ENCODE results near the gene PROK1. TPM values are rescaled to one million over a fixed set of nuclear protein-coding genes. Genes with fewer than 3 reads are reported as not detected.

PROK1 gene
- total RNA-seq, 2 experiments from 2014 or later = not detected

- H3K36me3 Mint-ChIP-seq (ENCODE audit: low read depth) = no peaks in the 10 kb centered on the region
- H3K27me3 Mint-ChIP-seq = peaks cover 3% of the 10 kb centered on the region
- TF ChIP-seq CTCF (IDR thresholded peaks at IDR 0.05) = no peak
- intact Hi-C loops (cut with micrococcal nuclease) = no loop called here
- ATAC-seq (no peak), DNase-seq (no peak)
- H3K4me1 Mint-ChIP-seq (ENCODE audit: low read depth) = no peaks in the 10 kb centered on the region
- H3K27ac Mint-ChIP-seq = no peak overlapping the region
- no peak overlapping the region for H3K4me3 Mint-ChIP-seq
- ChIA-PET CTCF (no interaction called here), POLR2A (no interaction called here)
- H3K9me3 Mint-ChIP-seq = no peaks in the 10 kb centered on the region
Observed at GRCh38 chr1:110475362-110476027, 24.5 kb downstream of the PROK1 start.

- no peaks in the 10 kb centered on the region for H3K9me3 Mint-ChIP-seq
- intact Hi-C loops (cut with micrococcal nuclease) = no loop called here
- CTCF ChIA-PET = no interaction called here
- POLR2A ChIA-PET = interaction anchor here (1.0 kb wide), 1 partner anchor 12 kb away, joined by 4 read pairs; no protein-coding TSS in a partner anchor
- H3K27me3 Mint-ChIP-seq = peaks cover 2% of the 10 kb centered on the region
- DNase-seq = no peak
- H3K4me3 Mint-ChIP-seq = no peak overlapping the region
- H3K27ac Mint-ChIP-seq = no peak overlapping the region
- no peak for TF ChIP-seq CTCF (IDR thresholded peaks at IDR 0.05)
- H3K36me3 Mint-ChIP-seq (ENCODE audit: low read depth) = no peaks in the 10 kb centered on the region
- ATAC-seq = no peak
- no peaks in the 10 kb centered on the region for H3K4me1 Mint-ChIP-seq (ENCODE audit: low read depth)
Observed at GRCh38 chr1:110476028-110476765, 25.2 kb downstream of the PROK1 start.

- H3K4me1 Mint-ChIP-seq (ENCODE audit: low read depth) = no peaks in the 10 kb centered on the region
- ChIA-PET POLR2A (interaction anchor here (1.0 kb wide), 1 partner anchor 13 kb away, joined by 4 read pairs; no protein-coding TSS in a partner anchor), CTCF (interaction anchor here (1.9 to 3.0 kb wide), 3 partner anchors 17 to 281 kb away, joined by 4 to 24 read pairs (median 5); no protein-coding TSS in a partner anchor)
- no peak for DNase-seq
- intact Hi-C loops (cut with micrococcal nuclease) = no loop called here
- H3K36me3 Mint-ChIP-seq (ENCODE audit: low read depth) = no peaks in the 10 kb centered on the region
- peak; percentile 73 for ATAC-seq
- H3K27ac Mint-ChIP-seq = no peak overlapping the region
- no peak overlapping the region for H3K4me3 Mint-ChIP-seq
- H3K9me3 Mint-ChIP-seq = no peaks in the 10 kb centered on the region
- no peak for TF ChIP-seq CTCF (IDR thresholded peaks at IDR 0.05)
- peaks cover 4% of the 10 kb centered on the region for H3K27me3 Mint-ChIP-seq
Observed at GRCh38 chr1:110477041-110477440, 26.1 kb downstream of the PROK1 start.

GRCh38 chr1:110477445-110477957 is 26.6 kb downstream of the PROK1 start:
- H3K27ac Mint-ChIP-seq = no peak overlapping the region
- DNase-seq = peak; percentile 12
- intact Hi-C loops (cut with micrococcal nuclease) = no loop called here
- peak; percentile 18 for TF ChIP-seq CTCF (IDR thresholded peaks at IDR 0.05)
- no peak for ATAC-seq
- no peak overlapping the region for H3K4me3 Mint-ChIP-seq
- ChIA-PET POLR2A (no interaction called here), CTCF (interaction anchor here (1.9 to 3.0 kb wide), 3 partner anchors 18 to 281 kb away, joined by 4 to 24 read pairs (median 5); no protein-coding TSS in a partner anchor)
- peaks cover 4% of the 10 kb centered on the region for H3K27me3 Mint-ChIP-seq
- H3K9me3 Mint-ChIP-seq = no peaks in the 10 kb centered on the region
- H3K4me1 Mint-ChIP-seq (ENCODE audit: low read depth) = no peaks in the 10 kb centered on the region
- H3K36me3 Mint-ChIP-seq (ENCODE audit: low read depth) = no peaks in the 10 kb centered on the region

Data from activated CD8-positive, alpha-beta T cell treated with anti-CD3 and anti-CD28 coated beads for 36 hours (primary cell).